H1 (cell line): ENCODE measurements around the gene SMYD3. TPM values are rescaled to one million over a fixed set of nuclear protein-coding genes. Genes with fewer than 3 reads are reported as not detected.

Experiments used
- CTCF ChIA-PET: fragments of 300-600 bp; sonication (Branson Sonifier 250); formaldehyde crosslinking; loops from one replicate; lab custom pipeline; 2021; ENCODE audit not compliant: partially characterized antibody; lab: Charles Lee
- POLR2A ChIA-PET: fragments of 300-600 bp; sonication (Branson Sonifier 250); formaldehyde crosslinking; loops from one replicate; lab custom pipeline; 2021; ENCODE audit warnings: inconsistent platforms; ENCODE audit not compliant: partially characterized antibody; lab: Charles Lee
- DNase-seq, 2 experiments: peaks; one replicate each; pipeline versions ENCODE4 v3.0.0 to v3.0.0-alpha.2; 2010 to 2022; ENCODE audit warnings: low spot score in 2 of 2, low read depth in 1 of 2, mixed read lengths in 1 of 2
- FAIRE-seq: peaks from 2 replicates; lab custom pipeline; 2011; peaks lifted over from hg19 to GRCh38; lab: Jason Lieb, UNC
- H2AFZ ChIP-seq: 2 replicates; pipeline ENCODE4 v1.8.1; 2012; ENCODE audit warnings: low read length, inconsistent platforms
- H2AK5ac ChIP-seq: 2 replicates; pipeline ENCODE4 v1.6.1; 2013; ENCODE audit warnings: low read depth, low read length
- H2BK120ac ChIP-seq: replicated peaks from 2 replicates; pipeline ENCODE3; 2013; ENCODE audit warnings: low read depth, low read length, inconsistent platforms
- H2BK12ac ChIP-seq: 2 replicates; pipeline ENCODE4 v1.6.1; 2013; ENCODE audit warnings: low read depth, low read length
- H2BK15ac ChIP-seq: 2 replicates; pipeline ENCODE4 v1.6.1; 2013; ENCODE audit warnings: low read length
- H2BK20ac ChIP-seq: 2 replicates; pipeline ENCODE4 v1.6.1; 2013; ENCODE audit warnings: low read length
- H2BK5ac ChIP-seq: 2 replicates; pipeline ENCODE4 v1.6.1; 2013; ENCODE audit warnings: low read depth, low read length
- H3K14ac ChIP-seq: 2 replicates; pipeline ENCODE4 v1.6.1; 2013; ENCODE audit warnings: inconsistent platforms; ENCODE audit not compliant: insufficient read length
- H3K18ac ChIP-seq: 2 replicates; pipeline ENCODE4 v1.6.1; 2013; ENCODE audit warnings: low read length; ENCODE audit errors: extremely low read depth
- H3K23ac ChIP-seq: 2 replicates; pipeline ENCODE4 v1.6.1; 2013; ENCODE audit warnings: inconsistent platforms; ENCODE audit not compliant: insufficient read length
- H3K23me2 ChIP-seq: 2 replicates; pipeline ENCODE4 v1.6.1; 2013; ENCODE audit warnings: low read depth, low read length
- H3K27ac ChIP-seq: 2 replicates; pipeline ENCODE4 v1.6.1; 2011; ENCODE audit warnings: low read depth, low read length, inconsistent platforms
- H3K27me3 ChIP-seq, 4 experiments: replicated peaks in 1 of 4; 1 replicate in 1 of 4; 2 replicates in 3 of 4; pipeline versions ENCODE4 v1.6.1 to v1.8.1; 2011 to 2013; ENCODE audit warnings: low read length in 3 of 4, mild to moderate bottlenecking in 3 of 4, inconsistent platforms in 2 of 4, mixed read lengths in 2 of 4, moderate library complexity in 1 of 4; ENCODE audit not compliant: control insufficient read depth in 3 of 4, insufficient read depth in 3 of 4; ENCODE audit errors: extremely low read depth in 1 of 4
- H3K36me3 ChIP-seq, 4 experiments: 2 replicates each; pipeline versions ENCODE4 v1.6.1 to v1.8.1; 2011 to 2013; ENCODE audit warnings: mild to moderate bottlenecking in 4 of 4, low read length in 3 of 4, moderate library complexity in 2 of 4, control low read depth in 1 of 4, inconsistent platforms in 1 of 4; ENCODE audit not compliant: insufficient read depth in 4 of 4, control insufficient read depth in 2 of 4
- H3K4ac ChIP-seq: replicated peaks from 2 replicates; pipeline ENCODE3; 2013; ENCODE audit warnings: low read length, low read depth, mixed read lengths, inconsistent platforms; ENCODE audit not compliant: insufficient read length
- H3K4me1 ChIP-seq, 4 experiments: replicated peaks in 1 of 4; 1 replicate in 1 of 4; 2 replicates in 3 of 4; pipeline versions ENCODE4 v1.6.1 to v1.8.1; 2011 to 2013; ENCODE audit warnings: low read length in 3 of 4, inconsistent platforms in 2 of 4, mixed read lengths in 1 of 4; ENCODE audit not compliant: insufficient read depth in 4 of 4, control insufficient read depth in 3 of 4
- H3K4me2 ChIP-seq, 2 experiments: 2 replicates each; pipeline versions ENCODE4 v1.6.1 to v1.8.1; 2011 to 2013; ENCODE audit warnings: low read depth in 2 of 2, low read length in 2 of 2, control low read depth in 1 of 2, inconsistent platforms in 1 of 2, mild to moderate bottlenecking in 1 of 2; ENCODE audit not compliant: insufficient read depth in 1 of 2
- H3K4me3 ChIP-seq, 4 experiments: fragments of 200-600, 300-600 bp in 1 of 4; sonication (generic), shearing (Covaris generic), sonication (Bioruptor Twin) in 1 of 4; 2 replicates each; pipeline versions ENCODE4 v1.5.1 to v1.8.1; 2011 to 2016; ENCODE audit warnings: low read length in 4 of 4, low read depth in 3 of 4, control low read depth in 2 of 4, inconsistent platforms in 2 of 4, mild to moderate bottlenecking in 2 of 4, mixed read lengths in 1 of 4, moderate library complexity in 1 of 4; ENCODE audit not compliant: insufficient read depth in 2 of 4; ENCODE audit errors: extremely low read depth in 1 of 4
- H3K56ac ChIP-seq: replicated peaks from 2 replicates; pipeline ENCODE3; 2013; ENCODE audit warnings: low read depth, mild to moderate bottlenecking, mixed read lengths, low read length, inconsistent platforms; ENCODE audit not compliant: insufficient read length
- H3K79me1 ChIP-seq: 2 replicates; pipeline ENCODE4 v1.6.1; 2013; ENCODE audit warnings: low read depth, low read length, control low read depth
- H3K79me2 ChIP-seq, 2 experiments: 2 replicates each; pipeline versions ENCODE4 v1.6.1 to v1.8.1; 2012 to 2013; ENCODE audit warnings: low read length in 2 of 2, mild to moderate bottlenecking in 2 of 2, inconsistent platforms in 1 of 2; ENCODE audit not compliant: insufficient read depth in 2 of 2, control insufficient read depth in 1 of 2
- H3K9ac ChIP-seq, 4 experiments: replicated peaks in 1 of 4; 1 replicate in 1 of 4; 2 replicates in 3 of 4; pipeline versions ENCODE4 v1.6.1 to v1.8.1; 2011 to 2013; ENCODE audit warnings: low read depth in 3 of 4, low read length in 3 of 4, control low read depth in 2 of 4, mild to moderate bottlenecking in 2 of 4, moderate library complexity in 2 of 4, inconsistent platforms in 1 of 4; ENCODE audit errors: extremely low read depth in 1 of 4
- H3K9me3 ChIP-seq, 2 experiments: 2 replicates each; pipeline versions ENCODE4 v1.6.1 to v1.8.1; 2012 to 2013; ENCODE audit warnings: mild to moderate bottlenecking in 2 of 2, moderate library complexity in 2 of 2, control low read depth in 1 of 2, inconsistent platforms in 1 of 2, low read depth in 1 of 2, low read length in 1 of 2, mixed read lengths in 1 of 2; ENCODE audit not compliant: insufficient read depth in 2 of 2
- H4K20me1 ChIP-seq, 2 experiments: replicated peaks in 1 of 2; 2 replicates each; pipeline versions ENCODE3 to v1.8.1; 2011 to 2013; ENCODE audit warnings: inconsistent platforms in 2 of 2, low read length in 2 of 2, mild to moderate bottlenecking in 1 of 2; ENCODE audit not compliant: insufficient read depth in 2 of 2, control insufficient read depth in 1 of 2
- H4K5ac ChIP-seq: 2 replicates; pipeline ENCODE4 v1.6.1; 2013; ENCODE audit warnings: low read length, low read depth, mixed read lengths, inconsistent platforms; ENCODE audit not compliant: insufficient read length
- H4K8ac ChIP-seq: 2 replicates; pipeline ENCODE4 v1.8.0; 2013; ENCODE audit warnings: mild to moderate bottlenecking, moderate library complexity, low read length, inconsistent platforms; ENCODE audit not compliant: insufficient read depth; ENCODE audit errors: extremely low read depth
- H4K91ac ChIP-seq: replicated peaks from 2 replicates; pipeline ENCODE3; 2013; ENCODE audit warnings: low read length, mixed read lengths, inconsistent platforms; ENCODE audit not compliant: insufficient read length
- ATF3 ChIP-seq: IDR thresholded peaks from 2 replicates; pipeline ENCODE4 v1.6.1; 2011; ENCODE audit warnings: low read depth, mild to moderate bottlenecking, low read length; ENCODE audit not compliant: insufficient read depth
- HDAC2 ChIP-seq, 2 experiments: fragments of 300-600 bp in 1 of 2; sonication (generic) in 1 of 2; IDR thresholded peaks; 2 replicates each; pipeline ENCODE4 v1.6.1; 2011 to 2012; ENCODE audit warnings: low read depth in 2 of 2, low read length in 2 of 2, mild to moderate bottlenecking in 2 of 2, moderate library complexity in 2 of 2, borderline replicate concordance in 1 of 2, inconsistent platforms in 1 of 2
- HDAC6 ChIP-seq: IDR thresholded peaks from one replicate; pipeline ENCODE4 v1.7.1; 2012; ENCODE audit warnings: low read depth, mild to moderate bottlenecking, inconsistent platforms, low read length, moderate library complexity
- KDM4A ChIP-seq: IDR thresholded peaks from one replicate; pipeline ENCODE4 v1.7.1; 2012; ENCODE audit warnings: low read depth, mild to moderate bottlenecking, moderate library complexity, low read length, inconsistent platforms; ENCODE audit not compliant: severe bottlenecking
- PHF8 ChIP-seq: fragments of 200-600 bp; sonication (generic); conservative IDR thresholded peaks from 2 replicates; pipeline ENCODE4 v1.7.1; 2012; ENCODE audit warnings: low read depth, mild to moderate bottlenecking, inconsistent platforms, low read length, moderate library complexity
- POLR2A ChIP-seq, 2 experiments: IDR thresholded peaks; 1 replicate in 1 of 2; 2 replicates in 1 of 2; pipeline ENCODE4 v1.6.1; 2011; ENCODE audit warnings: low read depth in 2 of 2, low read length in 2 of 2, mild to moderate bottlenecking in 2 of 2; ENCODE audit errors: control extremely low read depth in 1 of 2
- RAD21 ChIP-seq, 2 experiments: IDR thresholded peaks in 1 of 2; conservative IDR thresholded peaks in 1 of 2; 2 replicates each; pipeline ENCODE4 v1.6.1; 2011; ENCODE audit warnings: low read depth in 2 of 2, low read length in 2 of 2, improper control_type of control experiment in 1 of 2, inconsistent platforms in 1 of 2, mild to moderate bottlenecking in 1 of 2, moderate library complexity in 1 of 2
- RXRA ChIP-seq: IDR thresholded peaks from 2 replicates; pipeline ENCODE4 v1.6.1; 2011; ENCODE audit warnings: low read depth, mild to moderate bottlenecking, low read length, moderate library complexity; ENCODE audit not compliant: insufficient read depth
- YY1 ChIP-seq: IDR thresholded peaks from 2 replicates; pipeline ENCODE4 v1.6.1; 2011; ENCODE audit warnings: low read depth, mild to moderate bottlenecking, low read length
- WGBS, 2 experiments: shearing (Covaris generic) in 1 of 2; methylation state at CpG; one replicate each; pipeline versions ENCODE4 v1.1.6 to v1.1.7; 2013 to 2015; ENCODE audit warnings: low lambda C conversion rate in 2 of 2, mixed read lengths in 2 of 2, inconsistent platforms in 1 of 2, low coverage in 1 of 2, missing lambda C conversion rate in 1 of 2; ENCODE audit not compliant: insufficient replicate concordance in 2 of 2, insufficient coverage in 1 of 2, insufficient read length in 1 of 2; ENCODE audit errors: extremely low coverage in 1 of 2, missing lambda C conversion rate in 1 of 2; 5-methylcytosine and 5-hydroxymethylcytosine counted together
- polyA plus RNA-seq, 7 experiments: library from polyadenylated mRNA; depleted of rRNA in 3 of 7; stranded (reverse) in 5 of 7; unstranded in 2 of 7; fragments of >200 nt in 5 of 7; fragments of 200-250 nt in 2 of 7; gene quantifications; 1 replicate in 5 of 7; 2 replicates in 1 of 7; 4 replicates in 1 of 7; pipeline versions ENCODE4 v1.2.1 to v1.2.3, GENCODE V29; 2011 to 2013; ENCODE audit warnings: missing spikeins in 2 of 7, mixed read lengths in 2 of 7
- total RNA-seq: library from RNA; stranded (reverse); fragmentation: NEBNext Ultra II Directional; extraction: Animal tissue kit (Norgen Biotek cat#: 25700); gene quantifications from 2 replicates; pipeline ENCODE4 v1.2.1, GENCODE V29; 2021

The SMYD3 gene
- total and polyA plus RNA-seq, 2 of the 8 experiments (the other 6 are each of a cell fraction or from before 2014, with no cell fraction given) = 17.3 to 25.4 TPM

GRCh38 chr1:246294263-246294662 lies 212.8 kb downstream of the SMYD3 start:
- peaks cover 0 to 6% (median 2%) of the 10 kb centered on the region in 4 experiments; a peak in 2 of 7 replicates for H3K4me1 ChIP-seq
- H3K79me1 ChIP-seq = no peaks in the 10 kb centered on the region
- WGBS, 2 experiments = 85% methylated on average over 2 of the region's 2 CpGs; no CpG with 5 or more reads in 1 of the 2 experiments
- no peak overlapping the region for H3K18ac ChIP-seq
- H3K23ac ChIP-seq = no peak overlapping the region
- H3K4me2 ChIP-seq = no peak overlapping the region
- FAIRE-seq (no peak), DNase-seq (no peak)
- no peak overlapping the region for H4K5ac ChIP-seq
- H3K4me3 ChIP-seq = no peak overlapping the region
- H3K36me3 ChIP-seq = no peaks in the 10 kb centered on the region
- H4K91ac ChIP-seq = no peak overlapping the region
- no peak overlapping the region for H3K9ac ChIP-seq
- H2BK12ac ChIP-seq = no peak overlapping the region
- no peak overlapping the region for H4K8ac ChIP-seq
- no peak overlapping the region for H2BK5ac ChIP-seq
- CTCF ChIA-PET = no interaction called here
- H4K20me1 ChIP-seq = no peaks in the 10 kb centered on the region
- no peak for TF ChIP-seq HDAC6
- TF ChIP-seq HDAC2 (IDR thresholded peaks at IDR 0.05; ENCODE audit: borderline replicate concordance in 1 of 2, low read depth in 2 of 2, low read length in 2 of 2) = no peak
- TF ChIP-seq PHF8 = no peak
- TF ChIP-seq ATF3 = no peak
- no peak for TF ChIP-seq RAD21 (IDR thresholded peaks at IDR 0.05 in 1 of 2, conservative IDR thresholded peaks at IDR 0.05 in 1 of 2; ENCODE audit: low read depth in 2 of 2, low read length in 2 of 2)
- TF ChIP-seq KDM4A = no peak
- no peak for TF ChIP-seq POLR2A (IDR thresholded peaks at IDR 0.05; ENCODE audit: control extremely low read depth in 1 of 2, low read depth in 2 of 2, low read length in 2 of 2)
- no peak for TF ChIP-seq RXRA
- TF ChIP-seq YY1 = no peak
- no peak overlapping the region for H2AFZ ChIP-seq
- H2AK5ac ChIP-seq = no peak overlapping the region
- H3K9me3 ChIP-seq = no peaks in the 10 kb centered on the region
- H2BK20ac ChIP-seq = no peak overlapping the region
- no peaks in the 10 kb centered on the region for H3K79me2 ChIP-seq
- 0 out of 2 replicates have a peak overlapping the region, but pooled peaks have one; percentile 68 for H2BK15ac ChIP-seq
- no peak overlapping the region for H3K14ac ChIP-seq
- H3K23me2 ChIP-seq = peaks cover 2% of the 10 kb centered on the region; the same call in 1 of the 2 replicates
- POLR2A ChIA-PET = no interaction called here
- no peak overlapping the region for H3K4ac ChIP-seq
- no peak overlapping the region for H2BK120ac ChIP-seq
- H3K56ac ChIP-seq = no peak overlapping the region
- H3K27ac ChIP-seq = no peak overlapping the region
- H3K27me3 ChIP-seq = no peaks in the 10 kb centered on the region
